Ascending aorta (tissue), 2 donors: ENCODE measurements around the gene NCOA1. TPM values are rescaled to one million over a fixed set of nuclear protein-coding genes. Genes with fewer than 3 reads are reported as not detected.

Source experiments
- DNase-seq, 2 donors: peaks; one replicate each; pipeline ENCODE4 v3.0.0-alpha.2; 2019; ENCODE audit warnings: low spot score in 2 of 2
- H3K27ac ChIP-seq, 2 donors: fragments of 200-600 bp; sonication (generic); one replicate each; pipeline ENCODE4 v1.5.1; 2016 to 2017; ENCODE audit warnings: mild to moderate bottlenecking in 1 of 2
- H3K27me3 ChIP-seq: fragments of 200-600 bp; sonication (generic); one replicate; pipeline ENCODE4 v1.5.1; 2017
- H3K36me3 ChIP-seq, 2 donors: fragments of 200-600 bp; sonication (generic); one replicate each; pipeline ENCODE4 v1.5.1; 2016
- H3K4me1 ChIP-seq, 2 donors: fragments of 200-600 bp; sonication (generic); one replicate each; pipeline ENCODE4 v1.5.1; 2016 to 2017; ENCODE audit warnings: mild to moderate bottlenecking in 1 of 2
- H3K4me3 ChIP-seq, 2 donors: fragments of 200-600 bp; sonication (generic); one replicate each; pipeline ENCODE4 v1.5.1; 2016 to 2017; ENCODE audit warnings: mild to moderate bottlenecking in 1 of 2
- H3K9me3 ChIP-seq, 2 donors: fragments of 200-600 bp; sonication (generic); one replicate each; pipeline ENCODE4 v1.5.1; 2016
- intact Hi-C: fragments of 100-400 bp; cut with DNase I; formaldehyde crosslinking; loops from one replicate; pipeline ENCODE4 v1.15.1; 2023
- total RNA-seq: library from RNA; depleted of rRNA; stranded (reverse); fragments of >200 nt; gene quantifications from one replicate; pipeline ENCODE4 v1.1.0, GENCODE V29; 2016
- TF ChIP-seq, protein P1 (sequence below), 3 experiments: fragments of 200-600 bp in 2 of 3; fragments of 450-650 bp in 1 of 3; sonication (generic) in 2 of 3; IDR thresholded peaks; one replicate each; pipeline ENCODE4 v1.5.1; 2016 to 2019; ENCODE audit warnings: antibody characterized with exemption in 3 of 3, mild to moderate bottlenecking in 1 of 3, moderate library complexity in 1 of 3

The NCOA1 gene
- total RNA-seq, 1 donor from 2014 or later, result 19.3 TPM

DNA sequence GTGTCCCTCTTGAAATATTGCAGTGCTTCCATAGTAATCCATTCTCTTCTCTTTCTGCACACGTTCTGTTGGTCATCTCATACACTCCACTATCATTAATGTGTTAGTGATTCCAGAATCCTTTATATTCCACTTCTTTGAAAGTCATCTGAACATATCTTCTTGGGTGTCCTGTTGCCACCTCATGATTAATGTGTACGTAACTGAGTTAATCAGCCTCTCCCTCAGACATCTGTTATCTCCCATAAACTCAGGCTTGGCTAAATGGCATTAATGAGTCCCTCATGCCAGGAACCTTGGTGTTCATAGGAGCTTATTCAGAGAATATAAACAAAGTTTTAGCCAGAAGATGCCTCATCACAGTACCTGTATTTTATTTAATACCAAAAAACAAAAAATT lies 126.4 kb downstream of the NCOA1 start:
- TF ChIP-seq, protein P1, sequence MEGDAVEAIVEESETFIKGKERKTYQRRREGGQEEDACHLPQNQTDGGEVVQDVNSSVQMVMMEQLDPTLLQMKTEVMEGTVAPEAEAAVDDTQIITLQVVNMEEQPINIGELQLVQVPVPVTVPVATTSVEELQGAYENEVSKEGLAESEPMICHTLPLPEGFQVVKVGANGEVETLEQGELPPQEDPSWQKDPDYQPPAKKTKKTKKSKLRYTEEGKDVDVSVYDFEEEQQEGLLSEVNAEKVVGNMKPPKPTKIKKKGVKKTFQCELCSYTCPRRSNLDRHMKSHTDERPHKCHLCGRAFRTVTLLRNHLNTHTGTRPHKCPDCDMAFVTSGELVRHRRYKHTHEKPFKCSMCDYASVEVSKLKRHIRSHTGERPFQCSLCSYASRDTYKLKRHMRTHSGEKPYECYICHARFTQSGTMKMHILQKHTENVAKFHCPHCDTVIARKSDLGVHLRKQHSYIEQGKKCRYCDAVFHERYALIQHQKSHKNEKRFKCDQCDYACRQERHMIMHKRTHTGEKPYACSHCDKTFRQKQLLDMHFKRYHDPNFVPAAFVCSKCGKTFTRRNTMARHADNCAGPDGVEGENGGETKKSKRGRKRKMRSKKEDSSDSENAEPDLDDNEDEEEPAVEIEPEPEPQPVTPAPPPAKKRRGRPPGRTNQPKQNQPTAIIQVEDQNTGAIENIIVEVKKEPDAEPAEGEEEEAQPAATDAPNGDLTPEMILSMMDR (IDR thresholded peaks at IDR 0.05), result no peak
- no peak overlapping the region for H3K4me3 ChIP-seq
- no peaks in the 10 kb centered on the region for H3K4me1 ChIP-seq
- no peak overlapping the region for H3K27ac ChIP-seq
- H3K36me3 ChIP-seq, result no peaks in the 10 kb centered on the region
- no peak for DNase-seq
- intact Hi-C loops, result no loop called here
- peaks cover 3 to 4% of the 10 kb centered on the region in 2 donors for H3K9me3 ChIP-seq
- no peaks in the 10 kb centered on the region for H3K27me3 ChIP-seq

DNA sequence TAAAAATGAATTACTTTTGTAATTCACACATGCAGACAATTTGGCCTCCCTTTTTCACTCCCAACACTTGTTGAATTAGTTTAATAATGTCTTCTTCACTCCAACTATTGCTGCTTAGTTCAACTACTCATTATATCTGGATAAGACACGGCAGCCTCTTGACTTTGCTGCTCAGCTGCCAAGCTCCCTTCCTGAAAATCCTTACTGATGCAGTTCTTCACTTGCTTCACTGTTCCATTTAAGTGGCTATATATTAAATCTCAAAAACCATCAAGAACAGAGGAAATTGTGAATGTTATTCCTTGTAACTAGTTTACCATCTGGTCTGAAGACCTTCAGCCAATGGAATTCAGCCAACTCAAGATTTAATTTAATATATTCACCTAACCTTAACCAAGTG lies 127.1 kb downstream of the NCOA1 start:
- Histone ChIP-seq H3K27me3 (no peaks in the 10 kb centered on the region), H3K9me3 (no peaks in the 10 kb centered on the region), H3K4me3 (no peak overlapping the region), H3K36me3 (no peaks in the 10 kb centered on the region), H3K27ac (no peak overlapping the region), H3K4me1 (no peaks in the 10 kb centered on the region)
- TF ChIP-seq, protein P1 (IDR thresholded peaks at IDR 0.05), result no peak
- DNase-seq, result no peak
- intact Hi-C loops, result no loop called here

DNA sequence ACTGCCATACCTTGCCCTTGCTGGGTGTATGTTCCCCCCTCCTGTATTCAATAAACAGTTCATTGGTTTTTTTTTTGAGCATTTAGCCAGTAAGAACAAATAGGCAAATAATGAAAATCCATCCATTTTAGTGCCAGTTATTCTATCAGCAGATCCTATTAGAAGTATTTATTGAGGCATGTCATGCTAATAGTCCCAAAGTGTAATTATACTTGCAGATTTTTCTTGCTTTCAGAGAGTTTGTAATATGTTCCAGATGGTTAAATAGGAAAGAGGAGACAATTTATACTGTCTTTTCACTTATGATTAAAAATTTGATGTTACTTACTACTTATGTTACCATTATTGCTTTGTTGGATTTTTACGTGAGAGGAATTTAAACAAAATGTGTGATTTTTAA lies 127.6 kb downstream of the NCOA1 start:
- Histone ChIP-seq H3K4me1 (no peaks in the 10 kb centered on the region), H3K27me3 (no peaks in the 10 kb centered on the region), H3K36me3 (no peaks in the 10 kb centered on the region), H3K9me3 (no peaks in the 10 kb centered on the region), H3K4me3 (no peak overlapping the region), H3K27ac (no peak overlapping the region)
- no peak for DNase-seq
- TF ChIP-seq, protein P1 (IDR thresholded peaks at IDR 0.05), result no peak
- intact Hi-C loops, result no loop called here

DNA sequence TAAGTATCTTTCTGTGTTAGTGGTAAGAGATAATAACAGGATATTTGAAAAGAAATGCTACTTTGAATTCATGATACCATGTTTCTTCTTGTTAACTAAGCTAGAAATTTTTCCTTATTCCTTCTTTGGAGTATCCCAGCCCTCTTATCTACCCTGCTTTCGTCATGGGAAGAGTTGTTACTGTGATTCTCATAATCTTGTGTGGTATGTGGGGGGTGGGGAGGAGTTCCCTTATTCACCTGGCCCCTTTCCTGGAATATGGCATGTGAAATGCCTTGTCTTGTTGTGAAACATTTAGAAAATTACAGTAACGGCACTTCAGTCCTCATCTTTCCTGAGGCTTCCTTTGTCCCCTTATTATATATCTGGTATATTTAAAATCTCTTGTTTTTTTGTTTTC lies 129.9 kb downstream of the NCOA1 start:
- Histone ChIP-seq H3K9me3 (no peaks in the 10 kb centered on the region), H3K4me3 (no peak overlapping the region), H3K27ac (no peak overlapping the region), H3K36me3 (no peaks in the 10 kb centered on the region), H3K27me3 (no peaks in the 10 kb centered on the region), H3K4me1 (no peaks in the 10 kb centered on the region)
- DNase-seq, result no peak
- TF ChIP-seq, protein P1 (IDR thresholded peaks at IDR 0.05), result no peak
- intact Hi-C loops, result no loop called here

DNA sequence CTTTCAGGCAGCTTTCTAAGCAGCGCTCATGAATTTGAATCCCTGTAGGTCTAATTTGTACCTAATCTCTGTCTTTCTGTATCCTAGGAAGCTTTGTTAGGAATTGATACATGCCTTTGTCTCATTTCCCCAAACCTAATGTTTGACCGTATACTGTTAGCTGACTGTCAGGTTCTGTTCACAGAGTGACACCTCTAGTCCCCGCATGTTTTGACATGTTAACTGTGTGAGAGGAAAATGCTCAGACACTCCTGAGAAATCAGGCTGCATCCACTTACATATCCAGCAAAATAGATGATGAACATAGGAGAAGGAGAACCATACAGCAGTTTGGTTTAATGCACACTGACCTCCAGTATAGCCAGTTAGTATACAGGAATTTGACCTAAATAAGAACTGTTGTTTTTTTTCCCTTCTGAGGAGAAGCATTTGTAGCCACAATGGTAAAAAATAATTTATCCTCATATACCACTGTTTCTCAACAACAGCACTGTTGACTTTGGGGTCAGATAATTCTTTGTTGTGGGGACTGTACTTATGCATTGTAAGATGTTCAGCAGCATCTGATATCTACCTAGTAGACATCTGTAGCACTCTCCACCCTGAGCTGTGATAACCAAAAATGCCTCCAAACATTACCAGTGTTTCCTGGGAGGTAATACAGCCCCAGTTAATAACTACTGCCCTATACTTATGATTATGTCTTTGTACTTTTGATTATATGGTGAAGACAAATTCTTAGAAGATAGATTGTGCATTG lies 130.9 kb downstream of the NCOA1 start:
- TF ChIP-seq, protein P1 (IDR thresholded peaks at IDR 0.05), result no peak
- no peaks in the 10 kb centered on the region for H3K36me3 ChIP-seq
- no peak overlapping the region for H3K27ac ChIP-seq
- H3K9me3 ChIP-seq, result no peaks in the 10 kb centered on the region
- H3K4me3 ChIP-seq, result no peak overlapping the region
- intact Hi-C loops, result no loop called here
- H3K4me1 ChIP-seq, result no peaks in the 10 kb centered on the region
- H3K27me3 ChIP-seq, result no peaks in the 10 kb centered on the region
- no peak for DNase-seq
